PFSK-1 (cell line): ENCODE measurements around the gene CCDC196.

ENCODE experiments used
- POLR2AphosphoS5 ChIP-seq: IDR thresholded peaks from 2 replicates; pipeline ENCODE4 v1.6.1; 2012; ENCODE audit warnings: low read depth, mild to moderate bottlenecking, control low read depth, low read length, moderate library complexity
- REST ChIP-seq, 2 experiments: IDR thresholded peaks; 2 replicates each; pipeline versions ENCODE4 v1.6.1 to v1.8.0; 2011 to 2012; ENCODE audit warnings: low read depth in 2 of 2, low read length in 2 of 2, control low read depth in 1 of 2, inconsistent platforms in 1 of 2, mild to moderate bottlenecking in 1 of 2, moderate library complexity in 1 of 2; ENCODE audit not compliant: insufficient read depth in 1 of 2
- SIN3A ChIP-seq: IDR thresholded peaks from 2 replicates; pipeline ENCODE4 v1.6.1; 2012; ENCODE audit warnings: mild to moderate bottlenecking, low read length, moderate library complexity, borderline replicate concordance; ENCODE audit not compliant: insufficient read depth

GRCh38 chr14:66485910-66486421 is at the start of gene CCDC196:
- no peak for TF ChIP-seq REST (IDR thresholded peaks at IDR 0.05; ENCODE audit: insufficient read depth in 1 of 2, low read depth in 2 of 2, low read length in 2 of 2)
- no peak for TF ChIP-seq SIN3A
- TF ChIP-seq POLR2AphosphoS5 = no peak
